GM23338 (cell line): Measurements from ENCODE around the gene PTGIS. TPM values are rescaled to one million over a fixed set of nuclear protein-coding genes. Genes with fewer than 3 reads are reported as not detected.

Experiments used
- ATAC-seq: fragments of 200-7000 bp; cut with Tn5 transposase; 3 replicates; pipeline ENCODE4 v1.9.1; 2020
- DNase-seq: peaks from one replicate; pipeline ENCODE4 v3.0.0-alpha.2; 2015; ENCODE audit warnings: low spot score
- H2AFZ ChIP-seq: fragments of 200-600 bp; sonication (generic); 2 replicates; pipeline ENCODE4 v1.8.0; 2016; ENCODE audit warnings: antibody characterized with exemption, mild to moderate bottlenecking, moderate library complexity
- H3F3A ChIP-seq: fragments of 200-600 bp; sonication (generic); replicated peaks from 2 replicates; pipeline ENCODE4 v1.8.0; 2017; ENCODE audit warnings: antibody characterized with exemption, mixed run types, low read depth
- H3K27ac ChIP-seq: fragments of 200-600 bp; sonication (generic); 2 replicates; pipeline ENCODE4 v1.6.1; 2016; ENCODE audit warnings: low read depth
- H3K27me3 ChIP-seq: fragments of 200-600 bp; sonication (generic); 2 replicates; pipeline ENCODE4 v1.8.0; 2016; ENCODE audit warnings: mild to moderate bottlenecking, mixed run types, moderate library complexity; ENCODE audit not compliant: insufficient read depth
- H3K36me3 ChIP-seq: fragments of 200-600 bp; sonication (generic); 2 replicates; pipeline ENCODE4 v1.8.0; 2016; ENCODE audit warnings: mild to moderate bottlenecking; ENCODE audit not compliant: insufficient read depth
- H3K4me1 ChIP-seq: fragments of 200-600 bp; sonication (generic); 2 replicates; pipeline ENCODE4 v1.8.0; 2016; ENCODE audit warnings: mild to moderate bottlenecking, moderate library complexity; ENCODE audit not compliant: insufficient read depth
- H3K4me2 ChIP-seq: fragments of 200-600 bp; sonication (generic); 2 replicates; pipeline ENCODE4 v1.7.1; 2017; ENCODE audit warnings: mixed run types
- H3K4me3 ChIP-seq: fragments of 200-600 bp; sonication (generic); 2 replicates; pipeline ENCODE4 v1.6.1; 2016; ENCODE audit warnings: mixed run types
- H3K79me2 ChIP-seq: fragments of 200-600 bp; sonication (generic); replicated peaks from 2 replicates; pipeline ENCODE4 v1.8.0; 2017; ENCODE audit warnings: mild to moderate bottlenecking; ENCODE audit not compliant: insufficient read depth
- H3K9me2 ChIP-seq: fragments of 200-600 bp; sonication (generic); 2 replicates; pipeline ENCODE4 v1.8.0; 2017; ENCODE audit not compliant: insufficient read depth
- H4K20me1 ChIP-seq: fragments of 200-600 bp; sonication (generic); replicated peaks from 2 replicates; pipeline ENCODE4 v1.8.0; 2017; ENCODE audit warnings: mild to moderate bottlenecking; ENCODE audit not compliant: insufficient read depth
- H3K27ac Mint-ChIP-seq: 2 replicates; pipeline ENCODE4 v1.8.0; 2020; ENCODE audit warnings: inconsistent platforms, mild to moderate bottlenecking, moderate library complexity, mixed read lengths
- H3K27me3 Mint-ChIP-seq: 3 replicates; pipeline ENCODE4 v1.8.0; 2022; ENCODE audit warnings: low read depth, mild to moderate bottlenecking, moderate library complexity, mixed read lengths, inconsistent platforms; ENCODE audit not compliant: insufficient read depth, poor library complexity
- H3K36me3 Mint-ChIP-seq: 3 replicates; pipeline ENCODE4 v1.8.0; 2021; ENCODE audit warnings: low read depth, mild to moderate bottlenecking, inconsistent platforms, moderate library complexity, mixed read lengths
- H3K4me1 Mint-ChIP-seq: 3 replicates; pipeline ENCODE4 v1.8.0; 2020; ENCODE audit warnings: mild to moderate bottlenecking, inconsistent platforms, mixed read lengths
- H3K4me3 Mint-ChIP-seq: 3 replicates; pipeline ENCODE4 v1.8.0; 2021; ENCODE audit warnings: moderate library complexity, mild to moderate bottlenecking, inconsistent platforms, mixed read lengths
- H3K9me3 Mint-ChIP-seq: 3 replicates; pipeline ENCODE4 v1.8.0; 2020; ENCODE audit warnings: moderate library complexity, mild to moderate bottlenecking, inconsistent platforms, mixed read lengths
- CREB1 ChIP-seq: fragments of 250-450 bp; sonication (Bioruptor Pico); IDR thresholded peaks from 2 replicates; pipeline ENCODE4 v1.5.0; 2020; ENCODE audit warnings: low read depth, mild to moderate bottlenecking, moderate library complexity
- EZH2 ChIP-seq: fragments of 200-600 bp; sonication (generic); IDR thresholded peaks from one replicate; pipeline ENCODE4 v1.8.0; 2017; ENCODE audit warnings: antibody characterized with exemption, mild to moderate bottlenecking, low read depth; ENCODE audit not compliant: unreplicated experiment
- EZH2phosphoT487 ChIP-seq: fragments of 200-600 bp; sonication (generic); IDR thresholded peaks from one replicate; pipeline ENCODE4 v1.8.1; 2018; ENCODE audit warnings: antibody characterized with exemption; ENCODE audit not compliant: unreplicated experiment
- JUNB ChIP-seq: IDR thresholded peaks from one replicate; pipeline ENCODE4 v1.6.1; 2016; ENCODE audit warnings: antibody characterized with exemption; ENCODE audit not compliant: unreplicated experiment
- NANOG ChIP-seq: IDR thresholded peaks from 2 replicates; pipeline ENCODE4 v1.6.1; 2016; ENCODE audit warnings: antibody characterized with exemption, borderline replicate concordance
- POLR2AphosphoS5 ChIP-seq: IDR thresholded peaks from 2 replicates; pipeline ENCODE4 v1.6.1; 2016; ENCODE audit warnings: antibody characterized with exemption, low read depth
- STAT1 ChIP-seq: IDR thresholded peaks from one replicate; pipeline ENCODE4 v1.6.1; 2016; ENCODE audit warnings: antibody characterized with exemption; ENCODE audit not compliant: unreplicated experiment
- ZNF114 ChIP-seq: fragments of 250-450 bp; sonication (Bioruptor Pico); IDR thresholded peaks from 2 replicates; pipeline ENCODE4 v1.5.0; 2020; ENCODE audit warnings: mild to moderate bottlenecking, moderate library complexity
- ZNF331 ChIP-seq: fragments of 250-450 bp; sonication (Bioruptor Pico); IDR thresholded peaks from 2 replicates; pipeline ENCODE4 v1.5.0; 2020; ENCODE audit warnings: low read depth, mild to moderate bottlenecking, moderate library complexity
- polyA plus RNA-seq: library from polyadenylated mRNA; unstranded; fragments of >200 nt; fragmentation: Nextera tagmentation; extraction: Ambion mirVana; gene quantifications from 2 replicates; pipeline ENCODE4 v1.2.1, GENCODE V29; 2016
- total RNA-seq: library from RNA; depleted of rRNA; stranded (reverse); fragments of >200 nt; shearing (Covaris generic); gene quantifications from 2 replicates; pipeline ENCODE4 v1.2.3, GENCODE V29; 2014
- TF ChIP-seq, protein P1 (sequence below): fragments of 250-450 bp; sonication (Bioruptor Pico); IDR thresholded peaks from 2 replicates; pipeline ENCODE4 v1.5.0; 2020; ENCODE audit warnings: mild to moderate bottlenecking, moderate library complexity
- TF ChIP-seq, protein P2 (sequence below): IDR thresholded peaks from 2 replicates; pipeline ENCODE4 v1.6.1; 2016; ENCODE audit warnings: antibody characterized with exemption
- TF ChIP-seq, protein P3 (sequence below): IDR thresholded peaks from one replicate; pipeline ENCODE4 v1.6.1; 2018; ENCODE audit warnings: antibody characterized with exemption; ENCODE audit not compliant: unreplicated experiment
- TF ChIP-seq, protein P4 (sequence below), 2 experiments: fragments of 200-600 bp in 1 of 2; sonication (generic) in 1 of 2; conservative IDR thresholded peaks; 2 replicates each; pipeline versions ENCODE4 v1.5.1 to v1.6.1; 2016 to 2017; ENCODE audit warnings: antibody characterized with exemption in 2 of 2, low read depth in 2 of 2, mild to moderate bottlenecking in 2 of 2, moderate library complexity in 1 of 2

PTGIS gene
- total and polyA plus RNA-seq, 2 experiments from 2014 or later: 6.6 to 28.7 TPM

DNA sequence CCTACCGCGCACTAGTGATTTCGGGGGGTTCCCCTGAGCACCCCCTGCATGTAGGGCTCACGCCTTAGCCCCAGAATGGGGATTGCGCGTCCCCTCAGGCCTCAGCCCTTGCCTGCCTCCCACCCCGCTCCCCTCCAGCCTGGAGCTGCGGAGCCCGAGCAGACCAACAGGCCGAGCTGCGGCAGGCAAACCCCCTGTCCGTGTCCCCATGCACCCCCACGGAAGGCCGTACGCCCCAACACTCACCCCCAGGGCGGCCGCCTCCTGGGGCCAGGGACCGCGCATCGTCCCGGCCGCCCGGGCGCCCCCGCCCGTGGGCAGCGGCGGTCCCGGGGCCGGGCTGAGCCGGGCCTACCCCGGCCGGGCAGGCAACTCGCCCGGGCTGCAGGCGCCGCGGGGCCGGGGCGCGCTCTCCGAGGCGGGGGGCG, 84.2 kb downstream of the PTGIS start:
- H3K27me3 Mint-ChIP-seq: peaks cover 25% of the 10 kb centered on the region
- H3K4me1 ChIP-seq: no peaks in the 10 kb centered on the region
- H3K4me3 ChIP-seq: peak overlapping the region; percentile 64
- H3K9me2 ChIP-seq: no peaks in the 10 kb centered on the region
- no peak overlapping the region for H3K27ac ChIP-seq
- TF ChIP-seq, protein P1, sequence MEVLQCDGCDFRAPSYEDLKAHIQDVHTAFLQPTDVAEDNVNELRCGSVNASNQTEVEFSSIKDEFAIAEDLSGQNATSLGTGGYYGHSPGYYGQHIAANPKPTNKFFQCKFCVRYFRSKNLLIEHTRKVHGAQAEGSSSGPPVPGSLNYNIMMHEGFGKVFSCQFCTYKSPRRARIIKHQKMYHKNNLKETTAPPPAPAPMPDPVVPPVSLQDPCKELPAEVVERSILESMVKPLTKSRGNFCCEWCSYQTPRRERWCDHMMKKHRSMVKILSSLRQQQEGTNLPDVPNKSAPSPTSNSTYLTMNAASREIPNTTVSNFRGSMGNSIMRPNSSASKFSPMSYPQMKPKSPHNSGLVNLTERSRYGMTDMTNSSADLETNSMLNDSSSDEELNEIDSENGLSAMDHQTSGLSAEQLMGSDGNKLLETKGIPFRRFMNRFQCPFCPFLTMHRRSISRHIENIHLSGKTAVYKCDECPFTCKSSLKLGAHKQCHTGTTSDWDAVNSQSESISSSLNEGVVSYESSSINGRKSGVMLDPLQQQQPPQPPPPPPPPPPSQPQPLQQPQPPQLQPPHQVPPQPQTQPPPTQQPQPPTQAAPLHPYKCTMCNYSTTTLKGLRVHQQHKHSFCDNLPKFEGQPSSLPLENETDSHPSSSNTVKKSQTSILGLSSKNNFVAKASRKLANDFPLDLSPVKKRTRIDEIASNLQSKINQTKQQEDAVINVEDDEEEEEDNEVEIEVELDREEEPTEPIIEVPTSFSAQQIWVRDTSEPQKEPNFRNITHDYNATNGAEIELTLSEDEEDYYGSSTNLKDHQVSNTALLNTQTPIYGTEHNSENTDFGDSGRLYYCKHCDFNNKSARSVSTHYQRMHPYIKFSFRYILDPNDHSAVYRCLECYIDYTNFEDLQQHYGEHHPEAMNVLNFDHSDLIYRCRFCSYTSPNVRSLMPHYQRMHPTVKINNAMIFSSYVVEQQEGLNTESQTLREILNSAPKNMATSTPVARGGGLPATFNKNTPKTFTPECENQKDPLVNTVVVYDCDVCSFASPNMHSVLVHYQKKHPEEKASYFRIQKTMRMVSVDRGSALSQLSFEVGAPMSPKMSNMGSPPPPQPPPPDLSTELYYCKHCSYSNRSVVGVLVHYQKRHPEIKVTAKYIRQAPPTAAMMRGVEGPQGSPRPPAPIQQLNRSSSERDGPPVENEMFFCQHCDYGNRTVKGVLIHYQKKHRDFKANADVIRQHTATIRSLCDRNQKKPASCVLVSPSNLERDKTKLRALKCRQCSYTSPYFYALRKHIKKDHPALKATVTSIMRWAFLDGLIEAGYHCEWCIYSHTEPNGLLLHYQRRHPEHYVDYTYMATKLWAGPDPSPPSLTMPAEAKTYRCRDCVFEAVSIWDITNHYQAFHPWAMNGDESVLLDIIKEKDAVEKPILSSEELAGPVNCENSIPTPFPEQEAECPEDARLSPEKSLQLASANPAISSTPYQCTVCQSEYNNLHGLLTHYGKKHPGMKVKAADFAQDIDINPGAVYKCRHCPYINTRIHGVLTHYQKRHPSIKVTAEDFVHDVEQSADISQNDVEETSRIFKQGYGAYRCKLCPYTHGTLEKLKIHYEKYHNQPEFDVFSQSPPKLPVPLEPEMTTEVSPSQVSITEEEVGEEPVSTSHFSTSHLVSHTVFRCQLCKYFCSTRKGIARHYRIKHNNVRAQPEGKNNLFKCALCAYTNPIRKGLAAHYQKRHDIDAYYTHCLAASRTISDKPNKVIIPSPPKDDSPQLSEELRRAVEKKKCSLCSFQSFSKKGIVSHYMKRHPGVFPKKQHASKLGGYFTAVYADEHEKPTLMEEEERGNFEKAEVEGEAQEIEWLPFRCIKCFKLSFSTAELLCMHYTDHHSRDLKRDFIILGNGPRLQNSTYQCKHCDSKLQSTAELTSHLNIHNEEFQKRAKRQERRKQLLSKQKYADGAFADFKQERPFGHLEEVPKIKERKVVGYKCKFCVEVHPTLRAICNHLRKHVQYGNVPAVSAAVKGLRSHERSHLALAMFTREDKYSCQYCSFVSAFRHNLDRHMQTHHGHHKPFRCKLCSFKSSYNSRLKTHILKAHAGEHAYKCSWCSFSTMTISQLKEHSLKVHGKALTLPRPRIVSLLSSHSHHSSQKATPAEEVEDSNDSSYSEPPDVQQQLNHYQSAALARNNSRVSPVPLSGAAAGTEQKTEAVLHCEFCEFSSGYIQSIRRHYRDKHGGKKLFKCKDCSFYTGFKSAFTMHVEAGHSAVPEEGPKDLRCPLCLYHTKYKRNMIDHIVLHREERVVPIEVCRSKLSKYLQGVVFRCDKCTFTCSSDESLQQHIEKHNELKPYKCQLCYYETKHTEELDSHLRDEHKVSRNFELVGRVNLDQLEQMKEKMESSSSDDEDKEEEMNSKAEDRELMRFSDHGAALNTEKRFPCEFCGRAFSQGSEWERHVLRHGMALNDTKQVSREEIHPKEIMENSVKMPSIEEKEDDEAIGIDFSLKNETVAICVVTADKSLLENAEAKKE: no peak
- TF ChIP-seq, protein P2, sequence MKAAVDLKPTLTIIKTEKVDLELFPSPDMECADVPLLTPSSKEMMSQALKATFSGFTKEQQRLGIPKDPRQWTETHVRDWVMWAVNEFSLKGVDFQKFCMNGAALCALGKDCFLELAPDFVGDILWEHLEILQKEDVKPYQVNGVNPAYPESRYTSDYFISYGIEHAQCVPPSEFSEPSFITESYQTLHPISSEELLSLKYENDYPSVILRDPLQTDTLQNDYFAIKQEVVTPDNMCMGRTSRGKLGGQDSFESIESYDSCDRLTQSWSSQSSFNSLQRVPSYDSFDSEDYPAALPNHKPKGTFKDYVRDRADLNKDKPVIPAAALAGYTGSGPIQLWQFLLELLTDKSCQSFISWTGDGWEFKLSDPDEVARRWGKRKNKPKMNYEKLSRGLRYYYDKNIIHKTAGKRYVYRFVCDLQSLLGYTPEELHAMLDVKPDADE: no peak
- no peak for TF ChIP-seq CREB1 (CRISPR knock-in tag)
- TF ChIP-seq, protein P3, sequence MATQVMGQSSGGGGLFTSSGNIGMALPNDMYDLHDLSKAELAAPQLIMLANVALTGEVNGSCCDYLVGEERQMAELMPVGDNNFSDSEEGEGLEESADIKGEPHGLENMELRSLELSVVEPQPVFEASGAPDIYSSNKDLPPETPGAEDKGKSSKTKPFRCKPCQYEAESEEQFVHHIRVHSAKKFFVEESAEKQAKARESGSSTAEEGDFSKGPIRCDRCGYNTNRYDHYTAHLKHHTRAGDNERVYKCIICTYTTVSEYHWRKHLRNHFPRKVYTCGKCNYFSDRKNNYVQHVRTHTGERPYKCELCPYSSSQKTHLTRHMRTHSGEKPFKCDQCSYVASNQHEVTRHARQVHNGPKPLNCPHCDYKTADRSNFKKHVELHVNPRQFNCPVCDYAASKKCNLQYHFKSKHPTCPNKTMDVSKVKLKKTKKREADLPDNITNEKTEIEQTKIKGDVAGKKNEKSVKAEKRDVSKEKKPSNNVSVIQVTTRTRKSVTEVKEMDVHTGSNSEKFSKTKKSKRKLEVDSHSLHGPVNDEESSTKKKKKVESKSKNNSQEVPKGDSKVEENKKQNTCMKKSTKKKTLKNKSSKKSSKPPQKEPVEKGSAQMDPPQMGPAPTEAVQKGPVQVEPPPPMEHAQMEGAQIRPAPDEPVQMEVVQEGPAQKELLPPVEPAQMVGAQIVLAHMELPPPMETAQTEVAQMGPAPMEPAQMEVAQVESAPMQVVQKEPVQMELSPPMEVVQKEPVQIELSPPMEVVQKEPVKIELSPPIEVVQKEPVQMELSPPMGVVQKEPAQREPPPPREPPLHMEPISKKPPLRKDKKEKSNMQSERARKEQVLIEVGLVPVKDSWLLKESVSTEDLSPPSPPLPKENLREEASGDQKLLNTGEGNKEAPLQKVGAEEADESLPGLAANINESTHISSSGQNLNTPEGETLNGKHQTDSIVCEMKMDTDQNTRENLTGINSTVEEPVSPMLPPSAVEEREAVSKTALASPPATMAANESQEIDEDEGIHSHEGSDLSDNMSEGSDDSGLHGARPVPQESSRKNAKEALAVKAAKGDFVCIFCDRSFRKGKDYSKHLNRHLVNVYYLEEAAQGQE: no peak
- TF ChIP-seq ZNF331 (CRISPR knock-in tag): no peak
- TF ChIP-seq JUNB: no peak
- TF ChIP-seq ZNF114: no peak
- TF ChIP-seq, protein P4, sequence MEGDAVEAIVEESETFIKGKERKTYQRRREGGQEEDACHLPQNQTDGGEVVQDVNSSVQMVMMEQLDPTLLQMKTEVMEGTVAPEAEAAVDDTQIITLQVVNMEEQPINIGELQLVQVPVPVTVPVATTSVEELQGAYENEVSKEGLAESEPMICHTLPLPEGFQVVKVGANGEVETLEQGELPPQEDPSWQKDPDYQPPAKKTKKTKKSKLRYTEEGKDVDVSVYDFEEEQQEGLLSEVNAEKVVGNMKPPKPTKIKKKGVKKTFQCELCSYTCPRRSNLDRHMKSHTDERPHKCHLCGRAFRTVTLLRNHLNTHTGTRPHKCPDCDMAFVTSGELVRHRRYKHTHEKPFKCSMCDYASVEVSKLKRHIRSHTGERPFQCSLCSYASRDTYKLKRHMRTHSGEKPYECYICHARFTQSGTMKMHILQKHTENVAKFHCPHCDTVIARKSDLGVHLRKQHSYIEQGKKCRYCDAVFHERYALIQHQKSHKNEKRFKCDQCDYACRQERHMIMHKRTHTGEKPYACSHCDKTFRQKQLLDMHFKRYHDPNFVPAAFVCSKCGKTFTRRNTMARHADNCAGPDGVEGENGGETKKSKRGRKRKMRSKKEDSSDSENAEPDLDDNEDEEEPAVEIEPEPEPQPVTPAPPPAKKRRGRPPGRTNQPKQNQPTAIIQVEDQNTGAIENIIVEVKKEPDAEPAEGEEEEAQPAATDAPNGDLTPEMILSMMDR (conservative IDR thresholded peaks at IDR 0.05; ENCODE audit: low read depth in 2 of 2): no peak
- TF ChIP-seq NANOG: no peak
- no peak for TF ChIP-seq EZH2
- no peak for TF ChIP-seq POLR2AphosphoS5
- TF ChIP-seq EZH2phosphoT487: no peak
- TF ChIP-seq STAT1: no peak
- ATAC-seq: peak; percentile 14
- no peaks in the 10 kb centered on the region; the same call in 2 of the 3 replicates for H3K9me3 Mint-ChIP-seq
- 0 out of 2 replicates have a peak overlapping the region, but pooled peaks have one; percentile 43 for H2AFZ ChIP-seq
- peak; percentile 30 for DNase-seq
- H4K20me1 ChIP-seq: no peaks in the 10 kb centered on the region; the same call in 1 of the 2 replicates
- H3K36me3 Mint-ChIP-seq: peaks cover 5% of the 10 kb centered on the region; the same call in 1 of the 3 replicates
- no peak overlapping the region for H3K27ac Mint-ChIP-seq
- H3F3A ChIP-seq: no peaks in the 10 kb centered on the region
- H3K4me3 Mint-ChIP-seq: peak overlapping the region; percentile 82
- peak overlapping the region; percentile 87 for H3K4me2 ChIP-seq
- H3K79me2 ChIP-seq: no peaks in the 10 kb centered on the region
- peaks cover 14% of the 10 kb centered on the region; the same call in 2 of the 3 replicates for H3K4me1 Mint-ChIP-seq
- H3K36me3 ChIP-seq: no peaks in the 10 kb centered on the region
- peaks cover 40% of the 10 kb centered on the region for H3K27me3 ChIP-seq
